Measurements from ENCODE around the gene IGF2BP3.

Gene IGF2BP3

DNA sequence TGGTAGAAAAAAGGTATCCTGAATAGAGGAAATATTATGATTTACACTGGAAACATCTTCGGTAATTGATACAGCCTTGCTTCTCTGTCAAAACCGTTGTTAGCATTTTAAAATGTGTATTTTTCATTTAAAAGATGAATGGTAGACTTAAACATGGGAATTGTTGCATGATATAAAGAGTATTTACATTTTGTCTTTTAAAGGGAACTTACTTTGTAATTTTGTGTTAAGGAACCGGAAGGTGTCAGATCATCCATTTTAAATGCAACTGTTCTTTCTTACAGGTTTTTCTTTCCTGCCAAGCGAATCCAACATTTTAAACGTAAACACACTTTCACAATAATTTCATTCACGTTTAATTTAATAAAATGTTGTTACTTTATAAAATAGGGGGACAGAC is 1.8 kb upstream of the IGF2BP3 start:
- no peak for DNase-seq (ENCODE audit: low read depth)

GRCh38 chr7:23471106-23471859 is 992 bp upstream of the IGF2BP3 start:
- no peak for DNase-seq (ENCODE audit: low read depth)

DNA sequence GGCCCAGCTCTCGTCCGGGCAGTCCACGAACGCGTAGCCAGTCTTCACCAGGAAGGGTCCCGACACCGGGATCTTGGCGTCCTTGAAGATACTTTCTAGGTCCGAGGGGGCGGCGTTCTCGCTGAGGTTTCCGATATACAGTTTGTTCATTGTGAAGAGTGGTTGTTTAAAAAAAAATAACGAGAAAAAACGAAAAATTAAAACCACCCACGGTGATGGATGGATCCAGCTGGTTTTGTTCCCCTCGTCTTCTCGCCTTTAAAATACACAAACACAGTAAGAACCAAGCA is 385 bp downstream of the IGF2BP3 start:
- no peak for DNase-seq (ENCODE audit: low read depth)

DNA sequence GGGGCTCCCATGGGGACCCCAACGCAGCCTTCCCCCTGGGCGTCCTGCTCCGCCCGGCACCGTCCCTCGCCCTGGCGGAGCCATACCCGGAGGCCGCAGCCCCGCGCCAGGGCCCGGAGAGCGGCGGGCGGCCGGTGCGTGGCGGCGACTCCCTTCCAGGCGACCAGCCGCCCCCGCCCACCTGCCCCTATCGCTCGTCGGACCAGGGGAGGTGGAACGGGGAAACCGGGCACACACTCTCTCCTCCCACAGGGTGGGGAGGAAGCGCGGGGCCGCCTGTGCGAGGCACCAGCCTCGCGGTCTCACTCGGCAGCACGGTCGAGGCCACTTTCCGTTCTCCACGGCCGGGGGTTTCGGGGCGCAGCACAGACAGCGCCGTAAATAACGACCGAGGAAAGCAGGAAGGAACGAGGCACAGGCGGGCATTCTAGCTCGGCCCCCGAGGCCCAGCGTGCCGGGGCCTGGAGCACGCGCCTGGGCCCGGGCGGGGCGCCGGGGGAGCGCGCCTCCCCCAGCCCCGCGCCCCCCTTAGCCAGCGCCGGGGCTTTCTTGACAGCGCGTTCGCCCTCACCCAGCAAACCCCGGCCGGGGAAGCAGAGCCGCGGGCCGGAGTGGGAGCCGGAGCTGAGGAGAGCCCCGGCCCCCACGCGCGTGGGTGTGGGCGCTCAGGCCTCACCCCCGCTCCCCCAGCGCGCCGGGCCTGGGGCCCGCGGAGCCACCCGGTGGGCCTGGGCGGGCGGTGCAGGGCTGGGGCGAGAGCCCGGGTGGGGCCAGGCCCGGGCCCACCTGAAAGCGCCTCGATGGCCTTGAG is 936 bp downstream of the IGF2BP3 start:
- DNase-seq (ENCODE audit: low read depth): no peak

GRCh38 chr7:23468526-23469149 is 1.7 kb downstream of the IGF2BP3 start:
- no peak for DNase-seq (ENCODE audit: low read depth)

- DNase-seq (ENCODE audit: low read depth): no peak
Observed at GRCh38 chr7:23467806-23468525, 2.3 kb downstream of the IGF2BP3 start.

DNA sequence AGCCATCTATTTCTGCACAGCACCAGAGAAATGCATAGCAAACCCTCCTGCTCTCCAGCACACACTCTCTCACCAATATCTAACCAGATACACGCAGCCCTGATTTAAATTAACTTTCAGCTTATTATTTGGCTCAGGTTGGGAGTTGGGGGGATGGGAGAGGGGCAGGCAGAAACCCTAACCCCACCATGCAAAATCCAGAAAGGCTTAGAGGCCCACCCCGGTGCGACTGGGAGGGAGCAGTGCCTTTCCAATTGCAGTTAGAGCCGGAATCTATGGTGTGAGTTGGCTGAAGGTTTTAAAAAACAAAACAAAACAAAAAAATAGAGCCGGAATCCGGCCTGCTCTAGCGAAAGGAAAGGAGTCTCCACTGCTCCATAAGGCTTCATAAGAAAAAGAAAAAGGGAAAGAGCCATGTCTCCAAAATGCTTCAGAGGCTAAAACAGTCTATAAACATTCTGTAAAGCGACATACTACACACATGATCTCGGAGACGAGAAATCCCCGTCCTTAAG is 2.9 kb downstream of the IGF2BP3 start:
- DNase-seq (ENCODE audit: low read depth): no peak

- no peak for DNase-seq (ENCODE audit: low read depth)
Observed at GRCh38 chr7:23462846-23463245, 7.4 kb downstream of the IGF2BP3 start.

DNA sequence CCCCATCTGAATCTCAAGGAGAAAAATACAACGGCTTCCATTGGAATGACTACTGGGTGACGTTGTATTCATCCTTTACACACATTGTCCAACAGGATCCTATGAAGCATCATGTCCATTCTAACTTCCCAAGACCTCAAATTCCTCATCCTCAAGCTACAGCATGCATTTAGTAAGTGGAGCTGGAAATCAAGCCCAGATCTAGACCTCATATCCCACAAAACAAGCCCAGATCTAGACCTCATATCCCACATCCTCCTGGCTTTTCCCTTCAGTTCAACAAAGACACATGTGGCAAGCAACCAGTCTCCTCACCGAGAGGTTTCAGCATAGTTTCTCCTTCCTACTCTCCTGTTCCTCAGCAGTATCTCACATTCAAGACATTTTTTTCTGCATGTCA is 12.2 kb downstream of the IGF2BP3 start:
- DNase-seq (ENCODE audit: low read depth): no peak

DNA sequence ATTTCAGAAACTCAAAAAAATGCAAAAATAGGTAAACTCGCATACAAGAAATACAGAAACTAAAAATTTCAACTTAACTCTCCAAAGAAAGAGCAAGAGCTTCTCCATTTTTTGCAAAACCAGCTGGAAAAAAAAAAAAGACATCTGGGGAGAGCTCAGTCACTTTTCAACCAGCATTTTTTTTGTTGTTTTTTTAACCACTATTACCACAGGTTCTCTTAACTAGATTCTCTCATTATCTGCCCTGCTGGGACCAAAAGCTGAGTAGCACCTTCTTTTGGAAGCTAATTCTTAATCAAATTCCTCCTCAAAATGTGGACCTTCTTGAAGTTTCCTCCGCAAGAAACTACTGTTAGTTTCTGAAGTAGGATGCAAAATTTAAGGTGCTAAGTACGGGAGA is 14.2 kb downstream of the IGF2BP3 start:
- DNase-seq (ENCODE audit: low read depth): no peak

DNA sequence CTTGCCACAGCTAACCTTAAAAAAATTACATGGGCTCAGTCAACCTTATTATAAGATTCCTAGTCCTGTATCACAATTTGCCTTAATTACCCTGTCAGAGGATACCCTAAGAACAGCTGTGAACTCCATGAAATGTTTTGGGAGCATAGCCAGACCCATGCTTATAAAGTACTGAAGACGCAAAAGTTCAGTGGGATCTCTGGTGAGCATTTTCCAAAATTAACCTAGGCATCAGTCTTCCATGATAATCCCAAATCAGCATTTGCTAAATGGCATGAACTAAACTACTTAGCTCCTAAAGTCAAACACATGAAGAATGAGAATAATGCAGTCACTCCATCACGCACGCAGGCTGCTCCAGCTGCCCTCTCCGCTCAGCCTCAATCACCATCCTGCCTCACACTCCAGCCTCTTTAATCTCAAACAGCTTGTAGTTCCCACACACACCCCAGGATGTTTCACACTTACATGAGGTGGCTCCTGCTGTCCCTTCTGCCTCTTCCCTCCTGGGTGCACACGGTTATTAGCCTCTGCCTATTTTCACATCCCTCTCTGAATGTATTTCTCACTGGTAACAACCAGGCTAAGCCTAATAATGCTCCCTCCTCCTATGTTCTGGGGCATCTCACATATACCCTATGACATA is 15.3 kb downstream of the IGF2BP3 start:
- DNase-seq (ENCODE audit: low read depth): no peak

GRCh38 chr7:23450518-23450917 is 19.8 kb downstream of the IGF2BP3 start:
- DNase-seq (ENCODE audit: low read depth): no peak

DNA sequence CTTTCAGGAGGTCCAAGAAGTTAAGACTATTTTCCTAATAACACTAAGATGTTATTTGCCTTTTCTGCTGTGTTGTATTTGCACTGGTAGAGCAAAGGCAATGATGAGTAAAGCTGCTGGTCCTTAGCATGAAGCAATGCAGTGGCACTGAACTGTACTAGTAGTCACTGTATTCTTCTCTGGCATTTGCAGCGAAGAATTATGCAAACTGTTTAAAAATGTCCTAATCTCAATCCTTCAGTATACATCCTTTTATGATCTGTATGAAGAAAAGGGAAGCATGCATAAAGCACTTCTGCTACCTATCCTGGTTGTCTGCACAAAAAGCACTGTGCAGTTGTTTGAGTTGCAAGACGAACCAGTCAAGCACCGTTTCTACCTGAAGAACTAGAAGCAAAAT is 20.4 kb downstream of the IGF2BP3 start:
- DNase-seq (ENCODE audit: low read depth): no peak

GRCh38 chr7:23445326-23445725 is 25.0 kb downstream of the IGF2BP3 start:
- no peak for DNase-seq (ENCODE audit: low read depth)

GRCh38 chr7:23443974-23444373 is 26.3 kb downstream of the IGF2BP3 start:
- DNase-seq (ENCODE audit: low read depth): no peak

- no peak for DNase-seq (ENCODE audit: low read depth)
Observed at GRCh38 chr7:23438171-23438570, 32.1 kb downstream of the IGF2BP3 start.

- DNase-seq (ENCODE audit: low read depth): no peak
Observed at GRCh38 chr7:23434147-23434917, 36.0 kb downstream of the IGF2BP3 start.

DNA sequence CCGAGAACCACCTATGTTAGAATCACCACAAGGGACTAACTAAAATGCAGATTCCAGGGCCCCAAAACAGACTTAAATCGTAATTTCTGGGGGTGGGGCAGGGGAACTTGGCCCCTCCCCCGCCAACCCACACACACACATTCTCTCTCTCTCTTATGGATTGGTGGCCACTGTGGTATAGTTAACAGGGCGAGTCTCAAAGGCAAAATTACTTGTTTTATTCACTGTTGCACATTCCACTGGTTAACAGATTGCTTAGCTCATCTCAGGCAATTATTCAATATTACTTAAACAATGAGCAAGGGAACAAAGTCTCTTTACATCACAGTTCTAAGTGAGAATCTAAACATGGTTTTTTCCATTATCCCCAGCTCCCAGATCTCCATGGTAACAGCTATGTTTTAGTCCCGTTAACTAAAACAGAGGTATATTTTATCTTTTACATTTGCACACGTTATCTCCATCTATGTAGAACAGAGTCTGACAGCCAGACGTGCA is 38.5 kb downstream of the IGF2BP3 start:
- no peak for DNase-seq (ENCODE audit: low read depth)

DNA sequence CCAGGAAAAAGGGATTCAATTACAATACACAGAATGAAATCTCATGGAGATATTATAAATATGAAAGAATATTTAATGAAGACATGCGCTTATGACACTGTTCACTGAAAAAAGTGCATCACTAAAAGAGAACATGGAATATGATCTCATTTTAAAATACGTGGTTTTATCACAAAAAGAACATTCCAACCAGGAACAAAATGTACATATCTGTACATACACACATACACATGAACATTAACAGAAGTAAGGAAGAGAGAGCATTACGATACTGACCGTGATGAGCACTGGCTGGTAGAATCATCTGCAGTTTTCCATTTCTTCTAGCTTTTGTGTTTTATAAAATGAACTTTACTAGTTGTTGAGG is 39.4 kb downstream of the IGF2BP3 start:
- DNase-seq (ENCODE audit: low read depth): no peak

DNA sequence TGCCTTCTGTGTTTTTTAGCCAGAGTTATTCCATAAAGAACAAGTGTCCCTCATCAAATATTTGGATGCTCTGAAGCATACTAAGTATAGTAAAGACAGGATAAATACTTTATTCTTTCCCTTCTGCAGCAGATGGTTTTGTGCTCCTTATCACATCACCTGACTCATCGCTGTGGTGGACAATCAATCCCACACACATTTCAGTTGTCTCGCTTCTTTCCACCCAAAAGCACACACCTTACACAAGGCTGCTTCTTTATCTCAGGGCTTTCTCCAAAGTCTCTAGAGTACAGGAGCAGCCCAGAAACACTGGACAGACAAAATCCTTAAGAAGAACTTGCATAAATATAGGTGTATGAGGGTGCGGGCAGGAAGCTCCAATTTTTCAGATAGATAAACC is 43.4 kb downstream of the IGF2BP3 start:
- DNase-seq (ENCODE audit: low read depth): no peak

DNA sequence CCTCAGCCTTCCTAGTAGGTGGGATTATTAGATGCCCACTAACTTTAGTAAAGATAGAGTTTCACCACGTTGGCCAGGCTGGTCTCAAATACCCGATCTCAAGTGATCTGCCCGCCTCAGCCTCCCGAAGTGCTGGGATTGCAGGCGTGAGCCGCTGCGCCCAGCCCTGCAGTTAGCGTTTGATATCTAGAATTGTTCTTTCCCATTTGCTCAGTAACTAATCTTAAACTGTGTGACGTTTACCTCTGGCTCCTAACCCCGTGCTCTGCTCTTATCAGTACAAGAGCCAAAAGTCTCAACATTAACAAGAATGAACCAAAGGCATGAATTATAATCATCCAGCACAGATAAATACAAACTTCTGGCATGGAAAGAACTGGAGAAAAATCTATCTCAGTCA is 47.4 kb downstream of the IGF2BP3 start:
- DNase-seq (ENCODE audit: low read depth): no peak

All from GM04504 (cell line).